ENCODE data around the gene CHRFAM7A.
"Not testable (repeated sequence)": the region's sequence is repeated elsewhere in the genome, so short reads cannot be mapped to it uniquely, and the experiment has no call there.

Gene CHRFAM7A

DNA sequence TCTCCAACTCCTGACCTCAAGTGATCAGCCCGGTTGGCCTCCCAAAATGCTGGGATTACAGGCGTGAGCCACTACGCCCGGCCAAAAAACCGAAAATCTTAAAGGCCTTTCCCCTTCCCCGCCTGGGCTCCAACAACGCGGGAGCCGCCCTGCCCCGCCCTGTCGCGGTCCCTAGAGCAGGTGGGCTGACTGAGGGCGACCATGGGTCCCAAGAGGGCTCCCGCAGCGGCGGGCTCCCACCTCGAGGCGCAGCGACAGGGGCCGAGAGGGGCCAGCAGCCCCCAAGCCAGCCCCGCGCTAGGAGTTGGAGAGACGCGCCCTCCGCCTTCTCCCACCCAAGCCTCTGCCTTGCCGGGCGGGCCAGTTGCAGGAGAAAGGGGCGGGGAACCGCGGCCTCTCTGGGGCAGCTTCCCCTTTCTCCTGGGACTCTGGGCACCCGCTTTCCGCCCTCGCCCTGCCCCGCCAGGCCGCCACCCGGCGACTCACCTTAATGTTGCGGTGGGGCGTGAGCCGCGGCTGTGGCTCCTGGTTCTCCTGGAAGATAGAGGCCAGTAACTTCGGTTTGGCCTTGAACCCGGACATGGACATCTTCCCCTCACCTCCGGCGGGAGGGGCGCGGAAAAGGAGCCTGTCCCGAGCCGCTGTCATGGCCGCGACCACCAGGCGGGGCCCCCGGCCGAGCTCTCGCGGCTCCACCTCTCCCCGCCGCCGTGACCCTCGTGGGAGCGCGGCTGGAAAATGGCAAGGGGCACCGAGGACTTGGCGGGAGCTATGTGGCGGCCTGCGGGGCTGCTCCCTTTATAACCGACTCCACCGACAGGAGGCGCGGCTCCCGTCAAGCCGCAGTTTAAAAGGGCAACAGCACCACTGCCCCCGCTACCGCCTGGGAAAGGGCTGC lies at the start of gene CHRFAM7A:
TSS of gene CHRFAM7A (minus strand) at position 775 of the 898 bp plus-strand sequence. CDS start 10,189 bp downstream, outside the sequence.
- DNase-seq, result not testable (repeated sequence)

DNA sequence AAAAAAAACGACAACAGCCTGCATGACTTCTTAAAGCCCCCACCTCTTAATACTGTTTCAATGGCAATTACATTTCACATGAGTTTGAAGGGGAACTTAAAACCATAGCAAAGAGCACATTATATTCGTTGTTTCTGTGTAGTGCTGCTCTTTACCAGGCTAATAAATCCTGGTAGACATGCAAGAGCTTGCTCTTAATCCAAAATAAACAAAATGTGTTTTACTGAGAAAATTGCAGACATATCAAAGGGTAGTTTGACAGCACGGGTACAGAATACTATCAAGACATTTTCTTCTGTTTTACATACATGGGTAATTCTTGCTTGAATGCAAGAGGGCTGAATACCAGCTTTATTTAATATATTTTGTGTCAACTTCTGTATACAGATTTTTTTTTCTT lies 45.0 kb upstream of the CHRFAM7A start:
- not testable (repeated sequence) for DNase-seq

DNA sequence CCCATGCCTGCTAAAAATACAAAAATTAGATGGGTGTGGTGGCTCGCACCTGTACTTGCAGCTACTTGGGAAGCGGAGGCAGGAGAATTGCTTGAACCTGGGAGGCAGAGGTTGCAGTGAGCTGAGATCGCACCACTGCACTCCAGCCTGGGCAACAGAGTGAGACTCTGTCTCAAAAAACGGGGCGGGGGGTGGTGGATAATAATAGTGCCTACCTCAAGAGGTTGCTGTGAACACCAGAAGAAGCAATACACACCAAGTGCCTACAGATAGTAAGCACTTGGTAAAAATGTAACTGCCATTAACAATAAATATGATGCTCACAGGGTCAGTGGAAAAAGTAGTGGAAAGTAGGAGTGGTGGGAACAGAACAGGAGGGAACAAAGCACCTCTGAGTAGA lies 42.5 kb upstream of the CHRFAM7A start:
- not testable (repeated sequence) for DNase-seq

DNA sequence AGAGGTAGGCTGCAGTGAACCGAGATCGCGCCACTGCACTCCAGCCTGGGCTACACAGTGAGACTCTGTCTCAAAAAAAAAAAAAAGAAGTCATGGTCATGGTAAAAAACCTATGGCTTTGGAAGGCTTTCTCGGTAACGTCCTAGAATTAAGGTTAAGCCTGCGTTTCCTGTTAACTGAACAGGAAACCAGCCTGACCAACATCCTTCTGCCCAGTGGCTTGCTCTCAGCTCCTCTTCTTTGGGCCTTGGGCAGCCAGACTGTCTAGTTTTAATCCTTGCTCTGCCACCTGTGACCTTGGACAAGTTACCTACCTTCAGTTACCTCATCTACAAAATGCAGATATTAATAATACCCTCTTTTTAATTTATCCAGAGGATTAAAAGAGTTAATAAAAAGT lies 27.4 kb upstream of the CHRFAM7A start:
- not testable (repeated sequence) for DNase-seq

- not testable (repeated sequence) for DNase-seq
Measured at GRCh38 chr15:30414160-30414559, 20.8 kb upstream of the CHRFAM7A start, which contains the start of gene GOLGA8R. Gene GOLGA8R (minus strand): TSS chr15:30414260. CDS start chr15:30414162, 98 bp downstream.

GRCh38 chr15:30407636-30408035 lies 14.3 kb upstream of the CHRFAM7A start:
- DNase-seq, result not testable (repeated sequence)

GRCh38 chr15:30398988-30399387 lies 5.6 kb upstream of the CHRFAM7A start:
- not testable (repeated sequence) for DNase-seq

- not testable (repeated sequence) for DNase-seq
Measured at GRCh38 chr15:30393664-30393991, 288 bp upstream of the CHRFAM7A start.

DNA sequence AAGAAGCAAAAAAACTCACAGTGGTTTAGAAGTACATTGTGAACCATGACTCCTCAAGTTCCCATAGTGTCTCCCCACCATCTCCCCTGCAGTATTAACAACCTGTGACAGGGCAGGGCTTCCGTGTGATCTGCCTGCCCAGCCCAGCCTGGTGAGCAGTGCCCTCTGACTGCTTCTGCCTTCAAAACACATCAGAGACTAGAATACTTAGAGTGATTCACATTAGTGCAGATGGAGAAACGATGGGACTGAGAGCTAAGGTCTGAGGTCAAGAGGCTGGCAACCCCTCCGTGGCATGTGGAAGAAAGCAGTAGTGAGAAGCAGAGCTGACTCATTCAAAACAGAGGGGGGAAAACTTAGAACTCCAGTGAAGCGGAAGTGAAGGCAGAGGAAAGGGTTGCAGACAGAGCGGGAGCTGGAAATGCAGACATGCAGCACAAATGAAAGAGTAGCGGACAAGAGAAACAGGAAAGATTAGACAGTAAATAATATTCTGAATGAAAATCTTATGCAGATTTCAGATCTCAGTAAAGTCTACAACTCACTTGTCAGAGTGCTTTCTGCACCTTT lies 6.9 kb downstream of the CHRFAM7A start:
- DNase-seq, result not testable (repeated sequence)

DNA sequence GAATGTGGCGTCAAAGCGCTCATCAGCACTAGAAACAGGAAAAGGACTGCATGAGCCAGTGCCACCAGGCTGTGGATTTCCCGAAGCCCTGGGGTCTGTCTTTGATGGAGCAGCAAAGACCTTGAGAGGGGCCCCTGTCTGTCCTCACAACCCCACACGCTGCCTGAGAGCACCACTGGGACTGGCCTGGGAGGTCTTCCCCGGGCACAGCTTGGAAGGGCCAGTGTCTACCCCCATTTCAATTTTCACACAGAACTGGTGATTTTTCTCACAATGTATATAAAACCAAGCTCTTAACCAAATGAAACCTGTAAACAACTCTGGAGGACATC lies 16.3 kb downstream of the CHRFAM7A start:
- not testable (repeated sequence) for DNase-seq

DNA sequence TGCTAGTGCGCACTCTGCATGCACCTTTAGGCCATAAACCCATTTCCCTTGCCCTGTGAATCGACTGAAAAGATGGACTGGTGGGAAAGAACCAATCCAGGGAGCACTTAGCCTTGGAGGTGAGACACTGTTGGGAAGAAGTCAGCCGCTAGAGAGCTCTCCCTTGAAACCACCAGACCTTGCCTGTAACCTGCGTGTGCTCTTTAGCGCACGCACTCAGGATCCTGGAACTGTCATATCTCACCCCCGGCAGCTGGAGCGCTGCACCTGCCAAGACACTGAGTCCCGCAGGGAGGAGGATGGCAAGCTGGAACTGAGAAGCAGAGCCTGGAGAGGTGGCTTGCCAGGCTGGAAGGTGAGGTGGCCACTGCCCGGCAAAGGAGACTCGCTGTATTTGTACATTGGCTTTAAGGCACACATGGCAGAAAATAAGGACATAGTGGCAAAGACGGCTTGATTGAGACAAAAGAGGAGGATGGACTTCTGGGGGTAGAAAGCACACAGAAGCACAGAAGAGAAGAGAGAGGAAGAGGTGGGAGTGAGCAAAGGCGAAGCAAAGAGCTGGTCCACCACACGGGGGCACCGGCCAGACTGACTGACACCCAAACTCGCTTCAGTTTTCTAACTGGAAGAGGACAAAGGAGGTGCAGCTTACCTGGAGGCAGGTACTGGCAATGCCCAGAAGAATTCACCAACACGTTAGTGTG lies 16.8 kb downstream of the CHRFAM7A start:
- DNase-seq, result not testable (repeated sequence)

DNA sequence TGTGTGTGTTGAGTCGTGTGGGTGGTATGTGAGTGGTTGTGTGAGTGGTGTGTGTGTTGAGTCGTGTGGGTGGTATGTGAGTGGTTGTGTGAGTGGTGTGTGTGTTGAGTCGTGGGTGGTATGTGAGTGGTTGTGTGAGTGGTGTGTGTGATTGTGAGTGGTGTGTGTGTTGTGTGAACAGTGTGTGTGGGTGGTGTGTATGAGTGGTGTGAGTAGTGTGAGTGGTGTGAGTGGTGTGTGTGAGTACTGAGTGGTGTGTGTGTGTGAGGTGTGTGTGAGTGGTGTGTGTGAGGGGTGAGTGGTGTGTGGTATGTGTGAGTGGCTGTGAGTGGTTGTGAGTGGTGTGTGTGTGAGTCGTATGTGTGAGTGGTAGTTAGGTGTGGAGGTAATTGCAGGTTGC lies 17.5 kb downstream of the CHRFAM7A start:
- DNase-seq, result not testable (repeated sequence)

DNA sequence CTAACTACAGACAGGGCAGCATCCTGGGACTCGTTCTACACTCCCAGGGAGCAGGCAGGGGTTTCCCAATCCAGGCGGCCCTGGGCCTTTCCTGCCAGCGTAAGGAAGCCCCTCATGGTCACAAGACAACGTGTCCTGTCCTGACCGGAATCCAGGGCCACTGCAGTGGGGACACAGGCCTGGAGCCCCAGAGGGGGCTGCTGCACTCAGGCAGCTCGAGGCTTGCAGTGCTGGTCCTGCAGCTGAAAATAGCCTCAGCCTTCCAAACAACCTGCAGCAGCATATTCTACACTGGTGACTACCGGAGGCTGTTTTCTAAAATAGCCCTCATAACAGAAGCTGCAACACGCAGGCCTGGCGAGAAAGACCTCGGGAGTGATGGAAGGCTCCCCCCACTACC lies 18.5 kb downstream of the CHRFAM7A start:
- DNase-seq, result not testable (repeated sequence)

- DNase-seq, result not testable (repeated sequence)
Measured at GRCh38 chr15:30368271-30368670, 25.1 kb downstream of the CHRFAM7A start.

DNA sequence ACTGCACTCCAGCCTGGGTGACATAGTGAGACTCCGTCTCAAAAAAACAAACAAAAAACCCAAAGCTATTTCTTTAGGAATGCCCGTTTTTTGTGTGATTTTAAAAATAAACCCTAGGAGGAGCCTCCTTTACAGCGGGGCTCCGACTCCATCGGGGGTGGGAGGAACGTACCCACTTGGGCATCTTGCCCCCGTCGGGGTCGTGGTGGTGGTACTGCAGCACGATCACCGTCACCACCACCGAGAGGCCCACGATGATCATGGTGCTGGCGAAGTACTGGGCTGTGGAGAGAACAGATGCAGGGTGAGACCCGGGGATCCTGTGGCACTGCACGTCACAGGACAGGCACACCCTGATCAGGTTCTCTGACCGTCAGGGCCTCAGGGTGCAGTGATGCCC lies 26.1 kb downstream of the CHRFAM7A start:
- not testable (repeated sequence) for DNase-seq

DNA sequence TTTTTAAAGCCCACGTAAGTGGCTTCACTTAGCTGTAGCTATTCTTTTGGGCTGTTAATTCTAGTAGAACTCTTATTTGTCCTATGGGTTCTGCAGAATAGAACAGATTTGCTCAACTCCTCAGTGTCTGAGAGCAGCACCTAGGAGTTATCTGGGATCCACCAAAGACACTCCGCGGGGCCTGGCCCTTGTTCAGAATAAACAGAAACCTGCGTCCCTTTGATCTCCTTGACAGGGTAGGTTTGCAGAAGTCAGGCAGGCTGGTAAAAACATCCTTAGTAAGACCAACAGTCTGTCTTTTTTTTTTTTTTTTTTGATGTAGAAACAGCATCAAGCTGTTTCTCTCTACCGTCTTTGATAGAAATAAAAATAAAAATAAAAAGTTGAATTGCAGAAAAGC lies 31.9 kb downstream of the CHRFAM7A start:
- DNase-seq, result not testable (repeated sequence)

DNA sequence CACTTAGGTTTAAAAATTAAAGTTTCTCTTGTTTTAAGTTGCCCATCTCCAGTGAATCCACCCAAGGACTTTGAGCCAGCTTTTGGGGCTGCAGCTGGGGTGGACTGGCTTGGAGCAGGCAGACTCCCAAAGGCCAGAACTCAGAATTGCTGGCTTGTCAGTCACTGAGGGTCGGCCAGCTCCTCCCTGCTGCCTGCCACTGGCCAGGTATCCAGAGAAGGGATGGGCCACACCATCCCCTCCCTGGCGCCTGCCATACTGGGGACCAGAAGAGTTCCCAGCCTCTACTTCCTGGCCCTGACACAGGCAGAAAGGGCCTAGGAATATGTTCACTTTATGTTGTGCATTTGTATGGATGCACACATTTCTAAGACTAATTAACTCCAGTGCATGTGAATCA lies 32.4 kb downstream of the CHRFAM7A start:
- not testable (repeated sequence) for DNase-seq

- not testable (repeated sequence) for DNase-seq
Measured at GRCh38 chr15:30355043-30355442, 38.3 kb downstream of the CHRFAM7A start.

DNA sequence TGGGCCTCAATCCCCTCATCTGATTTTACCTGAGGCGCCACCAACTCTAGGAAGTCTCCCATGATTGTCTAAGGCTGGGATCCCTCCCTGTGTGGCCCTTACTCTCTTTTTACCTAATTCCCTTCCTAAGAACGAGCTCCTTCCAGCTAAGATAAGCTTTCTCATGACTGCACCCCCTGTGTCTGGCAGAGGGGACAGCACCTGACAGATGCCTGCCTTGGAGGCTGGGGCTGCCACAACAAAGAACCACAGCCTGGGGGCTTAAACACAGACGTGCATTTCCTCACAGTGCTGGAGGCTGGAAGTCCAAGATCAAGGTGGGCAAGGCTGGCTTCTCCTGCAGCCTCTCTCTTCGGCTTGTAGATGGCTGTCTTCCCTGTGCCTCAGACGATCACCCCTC lies 43.5 kb downstream of the CHRFAM7A start:
- DNase-seq, result not testable (repeated sequence)

DNA sequence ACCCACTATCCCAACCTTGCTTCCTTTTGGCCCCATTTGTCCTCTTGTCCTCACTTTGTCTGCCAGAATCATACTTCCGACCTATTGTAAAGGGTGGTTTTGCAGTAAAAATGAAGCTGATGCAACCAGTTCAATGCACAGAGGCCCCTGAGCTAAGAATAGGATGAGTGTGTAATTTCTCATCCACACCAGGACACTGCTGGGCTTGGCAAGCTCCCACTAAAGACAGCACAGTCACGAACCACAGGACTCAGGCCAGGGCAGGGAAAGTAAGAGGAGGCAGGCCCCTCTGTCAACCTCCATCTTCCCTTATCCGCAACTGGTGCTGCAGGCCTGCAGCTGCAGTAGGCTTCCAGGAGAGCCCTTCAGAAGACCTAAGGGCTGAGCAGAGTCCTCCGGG lies 56.8 kb downstream of the CHRFAM7A start:
- not testable (repeated sequence) for DNase-seq

DNA sequence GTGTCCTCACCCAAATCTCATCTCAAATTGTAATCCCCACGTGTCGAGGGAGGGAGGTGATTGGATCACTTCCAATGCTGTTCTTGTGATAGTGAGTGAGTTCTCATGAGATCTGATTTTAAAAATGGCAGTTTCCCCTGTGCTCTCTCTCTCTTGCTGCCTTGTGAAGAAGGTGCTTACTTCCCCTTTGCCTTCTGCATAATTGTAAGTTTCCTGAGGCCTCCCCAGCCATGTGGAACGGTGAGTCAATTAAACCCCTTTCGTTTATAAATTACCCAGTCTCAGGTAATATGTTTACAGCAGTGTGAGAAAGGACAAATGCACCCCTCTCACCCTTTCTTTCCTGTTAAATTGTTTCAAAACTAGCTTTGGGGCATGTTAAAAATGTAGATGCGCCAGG lies 59.2 kb downstream of the CHRFAM7A start:
- DNase-seq, result not testable (repeated sequence)

GRCh38 chr15:30326145-30326544 lies 67.2 kb downstream of the CHRFAM7A start:
- not testable (repeated sequence) for DNase-seq

GRCh38 chr15:30321063-30321462 lies 72.3 kb downstream of the CHRFAM7A start:
- DNase-seq, result not testable (repeated sequence)
